HG03432 (cell line): Measurements from ENCODE around the gene MFAP5.
A peak's percentile ranks its signal among the peaks of the same experiment; 100 is the strongest.
"Not testable (repeated sequence)": the region's sequence is repeated elsewhere in the genome, so short reads cannot be mapped to it uniquely, and the experiment has no call there.

Source experiments
- ATAC-seq: cut with Tn5 transposase; IDR thresholded peaks from one replicate; pipeline ENCODE4 v1.9.1; 2021; ENCODE audit warnings: mild to moderate bottlenecking, moderate library complexity; ENCODE audit not compliant: unreplicated experiment

MFAP5 gene

DNA sequence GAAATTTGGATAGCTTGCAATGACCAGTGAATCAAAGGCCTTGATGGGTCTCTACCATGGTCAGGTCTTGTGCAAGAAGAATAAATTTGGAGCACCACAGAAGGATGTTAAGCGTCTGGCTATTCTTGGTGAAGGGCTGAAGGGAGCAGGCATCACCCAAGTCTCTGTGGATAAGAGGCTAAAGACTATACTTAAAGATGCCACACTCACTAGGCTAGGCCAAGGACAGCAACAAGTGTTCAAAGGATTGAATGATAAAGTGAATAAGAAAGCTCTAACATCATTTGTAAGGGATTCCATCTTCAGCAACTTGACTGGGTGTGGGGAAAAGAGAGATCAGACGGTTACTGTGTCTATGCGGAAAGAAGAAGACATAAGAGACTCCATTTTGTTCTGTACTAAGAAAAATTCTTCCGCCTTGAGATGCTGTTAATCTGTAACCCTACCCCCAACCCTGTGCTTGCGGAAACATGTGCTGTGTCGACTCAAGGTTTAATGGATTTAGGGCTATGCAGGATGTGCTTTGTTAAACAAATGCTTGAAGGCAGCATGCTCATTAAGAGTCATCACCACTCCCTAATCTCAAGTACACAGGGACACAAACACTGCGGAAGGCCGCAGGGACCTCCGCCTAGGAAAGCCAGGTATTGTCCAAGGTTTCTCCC, 27.2 kb downstream of the MFAP5 start:
- not testable (repeated sequence) for ATAC-seq

DNA sequence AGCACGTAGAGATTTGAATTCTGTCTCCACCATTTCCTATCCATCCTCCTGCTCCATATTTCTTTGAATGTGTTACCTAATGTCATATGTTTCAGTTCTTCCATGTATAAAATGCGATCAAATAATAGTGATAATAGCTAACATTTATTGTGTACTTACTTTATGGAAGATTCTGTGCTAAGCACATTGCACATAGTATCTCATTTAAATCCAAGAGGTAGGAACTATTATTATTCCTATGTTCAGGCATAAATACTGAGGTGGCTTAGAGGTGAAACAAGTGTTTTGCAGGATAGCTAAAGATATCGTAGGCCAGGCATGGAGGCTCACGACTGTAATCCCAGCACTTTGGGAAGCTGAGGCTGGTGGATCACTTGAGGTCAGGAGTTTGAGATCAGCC, 32.5 kb downstream of the MFAP5 start:
- ATAC-seq, result no peak

- ATAC-seq, result peak; percentile 95
These were observed 33.1 kb downstream of the MFAP5 start for GRCh38 chr12:8629486-8630033.

GRCh38 chr12:8628731-8629130, 33.9 kb downstream of the MFAP5 start:
- no peak for ATAC-seq

GRCh38 chr12:8624750-8625149, 37.9 kb downstream of the MFAP5 start:
- not testable (repeated sequence) for ATAC-seq

- ATAC-seq, result no peak
These were observed 40.0 kb downstream of the MFAP5 start for GRCh38 chr12:8622646-8623045.

DNA sequence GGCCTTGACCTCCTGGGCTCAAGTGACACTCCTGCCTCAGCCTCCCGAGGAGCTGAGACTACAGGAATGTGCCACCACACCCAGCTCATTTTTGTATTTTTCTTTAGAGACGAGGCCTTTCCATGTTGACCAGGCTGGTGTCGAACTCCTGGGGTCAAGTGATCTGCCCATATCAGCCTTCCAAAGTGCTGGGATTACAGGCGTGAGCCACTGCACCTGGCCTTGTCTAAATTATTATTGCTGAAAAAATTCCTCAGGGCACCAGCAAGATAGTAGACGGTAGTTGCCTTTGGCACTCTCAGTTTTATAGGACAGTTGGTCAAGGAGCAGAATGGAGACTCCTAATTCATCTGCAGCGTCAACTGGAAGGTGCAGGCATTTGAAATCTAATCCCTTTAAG, 47.4 kb downstream of the MFAP5 start:
- no peak for ATAC-seq

DNA sequence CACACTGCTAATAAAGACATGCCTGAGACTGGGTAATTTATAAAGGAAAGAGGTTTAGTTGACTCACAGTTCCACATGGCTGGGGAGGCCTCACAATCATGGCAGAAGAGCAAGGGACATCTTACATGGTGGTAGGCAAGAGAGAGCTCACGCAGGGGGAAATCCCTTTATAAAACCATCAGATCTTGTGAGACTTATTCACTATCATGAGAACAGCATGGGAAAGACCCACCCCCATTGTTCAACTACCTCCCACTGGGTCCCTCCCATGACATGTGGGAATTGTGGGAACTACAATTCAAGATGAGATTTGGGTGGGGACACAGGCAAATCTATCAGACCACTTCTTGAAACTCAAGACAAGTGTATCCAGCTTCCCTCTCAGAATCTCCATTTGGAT, 48.7 kb downstream of the MFAP5 start:
- ATAC-seq, result not testable (repeated sequence)

- no peak for ATAC-seq
These were observed 50.0 kb downstream of the MFAP5 start, which contains the start of gene AICDA for GRCh38 chr12:8612629-8613028. AICDA (minus strand) TSS chr12:8612859; CDS start chr12:8612767, 92 bp downstream.

- ATAC-seq, result no peak
These were observed 53.5 kb downstream of the MFAP5 start for GRCh38 chr12:8609061-8609570.

DNA sequence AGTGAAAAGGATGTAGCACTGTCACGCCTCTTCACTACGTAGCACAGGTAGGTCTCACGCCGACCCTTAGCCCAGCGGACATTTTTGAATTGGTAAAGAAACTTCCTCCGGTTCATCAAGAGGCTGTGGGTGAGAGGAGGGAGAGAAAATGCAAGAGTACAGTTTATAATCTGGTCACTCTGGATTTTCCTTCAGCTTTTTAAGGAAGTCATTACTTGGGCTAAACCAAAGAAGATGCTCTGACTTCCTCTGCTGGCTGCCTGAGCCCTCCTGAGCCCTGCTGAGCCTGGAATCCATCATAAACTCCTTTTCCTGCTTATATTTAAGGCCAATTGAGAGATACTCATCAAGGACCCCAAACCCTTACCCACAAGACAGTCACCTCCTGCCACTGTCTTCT, 55.7 kb downstream of the MFAP5 start:
- ATAC-seq, result no peak

DNA sequence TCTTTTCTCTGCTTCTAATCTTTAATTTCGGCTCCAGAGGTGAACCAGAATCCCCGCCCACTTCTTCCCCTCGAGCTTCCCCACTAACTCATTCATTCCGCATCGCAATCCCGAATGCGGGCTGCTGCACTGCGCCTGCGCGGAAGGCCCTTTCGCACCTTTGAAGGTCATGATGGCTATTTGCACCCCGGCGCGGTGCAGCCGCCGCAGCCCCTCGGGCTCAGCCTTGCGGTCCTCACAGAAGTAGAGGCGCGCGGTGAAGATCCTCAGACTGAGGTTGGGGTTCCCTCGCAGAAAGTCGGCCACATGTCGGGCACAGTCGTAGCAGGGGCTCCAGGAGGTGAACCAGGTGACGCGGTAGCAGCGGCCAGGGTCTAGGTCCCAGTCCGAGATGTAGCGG, 57.6 kb downstream of the MFAP5 start:
- no peak for ATAC-seq

- ATAC-seq, result no peak
These were observed 58.8 kb downstream of the MFAP5 start for GRCh38 chr12:8603856-8604255.

GRCh38 chr12:8603286-8603685, 59.3 kb downstream of the MFAP5 start:
- ATAC-seq, result no peak

GRCh38 chr12:8596561-8596960, 66.1 kb downstream of the MFAP5 start:
- no peak for ATAC-seq
